Common myeloid progenitor, CD34-positive (primary cell): ENCODE data around the gene SLC6A8.

ENCODE experiments used
- CTCF ChIA-PET: fragments of 350-600 bp; sonication (Branson Sonifier 250); formaldehyde crosslinking; loops from one replicate; lab custom pipeline; 2021; ENCODE audit warnings: antibody characterized with exemption; lab: Charles Lee
- POLR2A ChIA-PET: fragments of 350-600 bp; sonication (Branson Sonifier 250); formaldehyde crosslinking; loops from one replicate; lab custom pipeline; 2021; ENCODE audit warnings: antibody characterized with exemption; lab: Charles Lee
- DNase-seq, 3 donors: peaks; one replicate each; pipeline versions ENCODE4 v3.0.0 to v3.0.0-alpha.2; 2013
- H3K27ac ChIP-seq, 2 experiments: 1 replicate in 1 of 2; 2 replicates in 1 of 2; pipeline ENCODE4 v1.7.0; 2013; ENCODE audit warnings: inconsistent platforms in 2 of 2, low read length in 2 of 2, mild to moderate bottlenecking in 2 of 2, low read depth in 1 of 2, moderate library complexity in 1 of 2; ENCODE audit not compliant: severe bottlenecking in 2 of 2, insufficient read depth in 1 of 2, poor library complexity in 1 of 2
- H3K27me3 ChIP-seq, 5 experiments: replicated peaks in 2 of 5; 1 replicate in 3 of 5; 2 replicates in 2 of 5; pipeline versions ENCODE4 v1.6.1 to v1.7.0; 2013; ENCODE audit warnings: low read length in 4 of 5, mild to moderate bottlenecking in 2 of 5, moderate library complexity in 2 of 5, inconsistent platforms in 1 of 5; ENCODE audit not compliant: insufficient read depth in 5 of 5, control insufficient read depth in 4 of 5
- H3K36me3 ChIP-seq, 4 experiments: 1 replicate in 2 of 4; 2 replicates in 2 of 4; pipeline versions ENCODE4 v1.6.1 to v1.7.0; 2013; ENCODE audit warnings: low read length in 3 of 4, control low read depth in 1 of 4, mild to moderate bottlenecking in 1 of 4; ENCODE audit not compliant: control insufficient read depth in 4 of 4, insufficient read depth in 4 of 4
- H3K4me1 ChIP-seq, 4 experiments: 1 replicate in 3 of 4; 2 replicates in 1 of 4; pipeline versions ENCODE4 v1.6.1 to v1.7.1; 2013; ENCODE audit warnings: low read length in 3 of 4, mild to moderate bottlenecking in 3 of 4, control low read depth in 1 of 4, inconsistent platforms in 1 of 4, moderate library complexity in 1 of 4; ENCODE audit not compliant: control insufficient read depth in 4 of 4, insufficient read depth in 4 of 4; ENCODE audit errors: control extremely low read depth in 1 of 4
- H3K4me3 ChIP-seq, 7 experiments: 1 replicate in 4 of 7; 2 replicates in 3 of 7; pipeline versions ENCODE4 v1.5.1 to v1.7.0; 2013; ENCODE audit warnings: mild to moderate bottlenecking in 7 of 7, low read length in 6 of 7, moderate library complexity in 6 of 7, inconsistent platforms in 2 of 7, low read depth in 2 of 7, control low read depth in 1 of 7; ENCODE audit not compliant: insufficient read depth in 4 of 7, control insufficient read depth in 1 of 7; ENCODE audit errors: extremely low read depth in 1 of 7
- H3K9me3 ChIP-seq, 5 experiments: 1 replicate in 4 of 5; 2 replicates in 1 of 5; pipeline versions ENCODE4 v1.6.1 to v1.7.1; 2013; ENCODE audit warnings: low read length in 4 of 5, mild to moderate bottlenecking in 2 of 5, inconsistent platforms in 1 of 5, low read depth in 1 of 5, moderate library complexity in 1 of 5; ENCODE audit not compliant: control insufficient read depth in 4 of 5, insufficient read depth in 2 of 5; ENCODE audit errors: control extremely low read depth in 1 of 5
- WGBS: methylation state at CpG from one replicate; pipeline ENCODE4 v1.1.5; 2013; ENCODE audit not compliant: insufficient coverage; 5-methylcytosine and 5-hydroxymethylcytosine counted together

SLC6A8 gene

DNA sequence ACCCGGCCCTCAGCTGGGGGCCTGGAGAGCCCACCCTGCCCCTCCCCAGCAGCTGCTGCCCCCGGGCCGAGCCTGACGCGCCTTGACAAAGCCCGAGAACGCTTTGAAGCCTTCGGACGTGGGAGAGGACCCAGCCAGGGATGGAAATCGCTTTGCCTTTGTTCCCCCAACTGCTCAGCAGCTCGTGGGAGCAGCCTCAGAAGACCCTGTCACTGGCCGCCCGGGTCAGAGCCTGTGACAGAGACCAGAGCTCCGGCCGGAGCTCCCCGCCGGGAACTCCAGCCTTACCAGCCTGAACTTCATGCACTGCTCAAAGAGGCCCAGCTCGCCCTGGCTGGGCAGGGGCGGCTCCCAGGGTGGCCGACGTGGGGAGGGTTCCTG lies 2.6 kb upstream of the SLC6A8 start:
- Histone ChIP-seq H3K36me3 (no peaks in the 10 kb centered on the region), H3K27ac (no peak overlapping the region), H3K9me3 (peaks cover 0 to 12% (median 0%) of the 10 kb centered on the region in 5 experiments), H3K27me3 (peaks cover 0 to 61% (median under 1%) of the 10 kb centered on the region in 5 experiments), H3K4me1 (peaks cover 0 to 3% (median 0%) of the 10 kb centered on the region in 4 experiments), H3K4me3 (no peak overlapping the region)
- no peak for DNase-seq
- ChIA-PET CTCF (interaction anchor here (0.7 to 2.4 kb wide), 4 partner anchors 17 to 74 kb away, joined by 3 to 11 read pairs (median 6); no protein-coding TSS in a partner anchor), POLR2A (interaction anchor here (0.6 kb wide), 1 partner anchor 144 kb away, joined by 4 read pairs; no protein-coding TSS in a partner anchor)
- 54% methylated on average over 15 of the region's 21 CpGs for WGBS

DNA sequence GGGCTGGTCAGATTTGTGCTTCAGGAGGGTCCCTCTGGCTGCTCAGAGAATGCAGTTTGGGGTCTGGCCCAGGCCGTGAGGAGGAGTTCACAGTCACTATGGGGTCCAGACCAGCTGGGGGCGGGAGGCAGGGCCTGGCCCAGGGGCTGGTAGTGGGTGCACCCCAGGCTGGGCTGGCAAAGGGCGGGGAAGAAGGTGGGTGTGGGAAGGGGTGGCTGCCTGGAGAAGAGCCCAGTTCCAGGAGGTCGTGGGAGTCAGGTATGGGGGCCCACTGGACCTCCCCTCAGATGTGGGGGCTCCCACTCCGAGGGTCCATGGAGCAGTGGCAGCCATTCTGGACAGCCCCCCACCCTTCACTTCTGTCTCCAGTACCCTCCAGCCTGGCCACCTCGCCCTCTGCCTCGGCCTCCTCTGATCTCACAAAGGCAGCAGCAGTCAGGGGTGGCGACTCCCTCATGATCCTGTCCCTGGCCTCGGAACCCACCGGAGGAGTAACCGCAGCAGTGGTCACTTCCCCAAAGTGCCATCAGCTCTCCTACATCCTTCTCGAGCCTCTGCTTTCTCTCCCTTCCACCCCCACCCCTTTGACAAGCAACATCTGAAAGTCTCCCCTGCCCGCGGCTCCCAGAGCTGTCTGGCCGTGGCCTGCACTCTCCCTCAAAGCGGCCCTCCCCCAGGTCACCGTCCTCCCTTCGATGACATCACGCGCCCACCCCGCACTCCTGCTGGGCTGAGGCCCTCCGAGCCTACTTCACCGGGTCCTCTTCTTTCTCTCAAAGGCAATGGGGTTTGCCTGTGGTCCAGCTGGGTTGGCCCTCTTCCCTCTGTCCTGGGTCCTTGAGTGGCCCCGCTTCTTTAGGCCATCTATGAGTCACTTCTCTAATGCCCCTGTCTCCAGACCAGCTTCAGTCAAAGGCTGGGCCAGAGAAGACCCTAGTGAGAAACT lies 1.7 kb upstream of the SLC6A8 start:
- peaks cover 0 to 3% (median 0%) of the 10 kb centered on the region in 4 experiments for H3K4me1 ChIP-seq
- peak overlapping the region in 1 of 2 experiments; percentile 43 for H3K27ac ChIP-seq
- CTCF ChIA-PET: interaction anchor here (1.0 to 2.4 kb wide), 4 partner anchors 14 to 22 kb away, joined by 3 to 8 read pairs (median 4); no protein-coding TSS in a partner anchor
- peaks cover 0 to 12% (median 0%) of the 10 kb centered on the region in 5 experiments for H3K9me3 ChIP-seq
- peaks cover 0 to 68% (median 0%) of the 10 kb centered on the region in 5 experiments for H3K27me3 ChIP-seq
- H3K4me3 ChIP-seq: no peak overlapping the region
- peak in 1 of 3 donors; percentile 31 for DNase-seq
- 80% methylated on average over 22 of the region's 24 CpGs for WGBS
- H3K36me3 ChIP-seq: no peaks in the 10 kb centered on the region
- POLR2A ChIA-PET: no interaction called here

DNA sequence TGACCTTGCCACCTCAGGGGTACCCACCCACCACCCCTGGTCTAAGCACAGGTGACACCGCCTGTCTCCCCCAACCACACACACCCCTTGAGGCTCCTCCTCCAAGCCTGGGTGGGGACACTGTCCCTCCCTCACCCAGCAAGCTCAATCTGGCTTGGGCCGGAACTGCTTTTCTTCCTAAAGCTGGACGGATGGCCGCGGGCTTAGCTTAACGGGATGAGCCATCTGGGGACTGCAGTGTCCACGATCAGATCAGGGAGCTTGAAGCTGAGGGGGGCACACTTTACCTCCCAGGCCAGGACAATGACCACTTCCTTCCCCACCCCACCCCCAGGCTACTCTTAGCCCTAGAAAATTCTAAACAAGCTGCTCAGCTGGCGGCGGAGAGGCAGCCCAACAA lies 1.0 kb upstream of the SLC6A8 start:
- peak overlapping the region in 1 of 2 experiments; percentile 43 for H3K27ac ChIP-seq
- H3K36me3 ChIP-seq: no peaks in the 10 kb centered on the region
- H3K9me3 ChIP-seq: peaks cover 0 to 12% (median 0%) of the 10 kb centered on the region in 5 experiments
- H3K27me3 ChIP-seq: peaks cover 0 to 68% (median 0%) of the 10 kb centered on the region in 5 experiments
- peaks cover 0 to 3% (median 0%) of the 10 kb centered on the region in 4 experiments for H3K4me1 ChIP-seq
- DNase-seq: no peak
- WGBS: 69% methylated on average over 6 of the region's 9 CpGs
- no peak overlapping the region for H3K4me3 ChIP-seq
- ChIA-PET POLR2A (no interaction called here), CTCF (interaction anchor here (1.0 to 1.3 kb wide), 2 partner anchors 15 to 19 kb away, joined by 3 to 5 read pairs; no protein-coding TSS in a partner anchor)

DNA sequence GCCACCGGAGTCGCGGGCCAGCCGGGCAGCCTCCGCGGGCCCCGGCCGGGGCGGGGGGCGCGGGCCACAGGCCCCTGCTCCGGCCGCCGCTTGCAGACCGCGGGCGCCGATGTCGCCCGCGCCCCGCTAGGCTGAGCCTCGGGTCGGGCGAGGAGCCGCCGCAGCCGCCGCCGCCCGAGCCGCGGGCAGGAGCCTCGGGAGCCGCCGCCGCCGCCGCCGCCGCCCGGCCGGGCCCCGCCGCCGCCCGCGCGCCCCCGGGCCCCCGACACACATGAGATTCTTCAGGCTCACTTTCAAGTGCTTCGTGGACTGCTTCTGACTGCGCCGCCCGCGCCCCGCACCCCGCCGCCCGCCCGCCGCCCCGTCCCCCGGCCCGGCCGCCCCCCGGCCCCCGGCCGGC lies 345 bp downstream of the SLC6A8 start:
- Histone ChIP-seq H3K27ac (no peak overlapping the region), H3K36me3 (no peaks in the 10 kb centered on the region), H3K4me3 (no peak overlapping the region), H3K9me3 (peaks cover 0 to 12% (median 0%) of the 10 kb centered on the region in 5 experiments), H3K4me1 (peaks cover 0 to 3% (median 0%) of the 10 kb centered on the region in 4 experiments), H3K27me3 (peaks cover 0 to 71% (median 0%) of the 10 kb centered on the region in 5 experiments)
- WGBS: 34% methylated on average over 42 of the region's 69 CpGs
- ChIA-PET CTCF (no interaction called here), POLR2A (no interaction called here)
- DNase-seq: no peak

DNA sequence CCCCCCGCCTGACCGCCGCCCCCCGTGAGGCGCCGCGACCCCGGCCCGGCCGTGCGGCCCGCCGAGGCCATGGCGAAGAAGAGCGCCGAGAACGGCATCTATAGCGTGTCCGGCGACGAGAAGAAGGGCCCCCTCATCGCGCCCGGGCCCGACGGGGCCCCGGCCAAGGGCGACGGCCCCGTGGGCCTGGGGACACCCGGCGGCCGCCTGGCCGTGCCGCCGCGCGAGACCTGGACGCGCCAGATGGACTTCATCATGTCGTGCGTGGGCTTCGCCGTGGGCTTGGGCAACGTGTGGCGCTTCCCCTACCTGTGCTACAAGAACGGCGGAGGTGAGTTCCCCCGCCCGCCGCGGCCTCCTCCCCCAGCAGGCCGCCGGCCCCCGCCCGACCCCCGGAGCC lies 780 bp downstream of the SLC6A8 start:
- DNase-seq: no peak
- Histone ChIP-seq H3K27ac (peak overlapping the region in 1 of 2 experiments; percentile 49), H3K4me1 (peaks cover 0 to 3% (median 0%) of the 10 kb centered on the region in 4 experiments), H3K9me3 (peaks cover 0 to 9% (median 0%) of the 10 kb centered on the region in 5 experiments), H3K36me3 (no peaks in the 10 kb centered on the region), H3K27me3 (peaks cover 0 to 68% (median 0%) of the 10 kb centered on the region in 5 experiments), H3K4me3 (peak overlapping the region in 2 of 7 experiments; percentile 40 to 54)
- 40% methylated on average over 40 of the region's 57 CpGs for WGBS
- ChIA-PET CTCF (no interaction called here), POLR2A (no interaction called here)

DNA sequence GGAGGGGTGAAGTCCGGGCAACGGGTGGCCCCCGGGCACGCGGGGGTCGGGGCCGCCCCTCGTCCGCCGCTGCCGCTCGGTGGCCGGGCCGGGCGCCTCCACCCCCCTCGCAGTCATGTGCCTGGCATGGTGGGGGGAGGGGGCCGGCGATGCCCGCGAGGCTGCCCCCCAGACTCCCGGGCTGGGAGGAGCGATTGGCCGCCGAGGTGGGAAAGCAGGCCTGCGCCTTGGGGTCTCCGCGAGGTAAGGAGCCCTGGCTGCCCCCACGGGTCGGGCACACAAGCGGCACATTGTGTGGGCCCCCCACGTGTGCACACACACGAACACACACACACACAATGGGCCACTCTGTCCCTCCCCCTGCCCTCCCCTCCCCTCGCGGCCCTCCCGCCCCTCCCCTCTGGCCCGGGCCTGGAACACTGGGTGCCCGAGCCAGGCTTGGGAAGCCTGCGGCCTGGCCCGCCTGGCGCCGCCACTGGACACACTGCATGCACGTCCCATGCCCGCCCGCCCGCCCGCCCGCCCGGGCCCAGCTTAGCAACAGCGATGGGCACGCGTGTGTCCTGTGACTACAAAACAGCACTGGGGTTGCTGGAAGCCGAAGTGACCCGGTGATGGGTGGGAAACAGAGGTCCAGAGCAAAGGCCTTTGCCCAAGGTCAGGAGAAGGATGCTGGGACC lies 1.3 kb downstream of the SLC6A8 start:
- POLR2A ChIA-PET: no interaction called here
- H3K4me3 ChIP-seq: no peak overlapping the region
- DNase-seq: no peak
- CTCF ChIA-PET: no interaction called here
- peaks cover 0 to 62% (median 0%) of the 10 kb centered on the region in 5 experiments for H3K27me3 ChIP-seq
- H3K9me3 ChIP-seq: peaks cover 0 to 5% (median 0%) of the 10 kb centered on the region in 5 experiments
- no peaks in the 10 kb centered on the region for H3K36me3 ChIP-seq
- H3K27ac ChIP-seq: no peak overlapping the region
- peaks cover 0 to 3% (median 0%) of the 10 kb centered on the region in 4 experiments for H3K4me1 ChIP-seq
- 47% methylated on average over 38 of the region's 53 CpGs for WGBS
